ENCODE measurements around the gene MED29.

DNA sequence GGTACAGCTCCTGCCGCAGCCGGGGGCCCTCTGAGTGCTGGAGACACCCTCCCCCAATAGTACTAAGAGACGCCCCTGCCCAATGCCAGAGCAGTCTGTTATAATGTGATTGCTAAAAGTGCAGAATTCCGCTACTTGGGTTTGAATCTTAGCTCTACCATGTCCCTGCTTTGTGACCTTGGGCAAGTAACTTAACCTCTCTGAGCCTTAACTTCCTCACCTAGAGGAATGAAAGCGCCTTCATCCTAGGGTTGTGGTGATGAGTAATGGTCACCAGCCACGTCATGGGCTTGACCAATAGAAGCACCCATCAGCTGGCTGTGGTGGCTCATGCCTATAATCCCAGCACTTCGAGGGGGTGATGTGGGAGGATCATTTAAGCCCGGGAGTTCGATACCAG, 27.8 kb downstream of the MED29 start:
- no peak for TF ChIP-seq POLR2AphosphoS5 (IDR thresholded peaks at IDR 0.05; ENCODE audit: low read depth, low read length)
- TF ChIP-seq, protein P1, sequence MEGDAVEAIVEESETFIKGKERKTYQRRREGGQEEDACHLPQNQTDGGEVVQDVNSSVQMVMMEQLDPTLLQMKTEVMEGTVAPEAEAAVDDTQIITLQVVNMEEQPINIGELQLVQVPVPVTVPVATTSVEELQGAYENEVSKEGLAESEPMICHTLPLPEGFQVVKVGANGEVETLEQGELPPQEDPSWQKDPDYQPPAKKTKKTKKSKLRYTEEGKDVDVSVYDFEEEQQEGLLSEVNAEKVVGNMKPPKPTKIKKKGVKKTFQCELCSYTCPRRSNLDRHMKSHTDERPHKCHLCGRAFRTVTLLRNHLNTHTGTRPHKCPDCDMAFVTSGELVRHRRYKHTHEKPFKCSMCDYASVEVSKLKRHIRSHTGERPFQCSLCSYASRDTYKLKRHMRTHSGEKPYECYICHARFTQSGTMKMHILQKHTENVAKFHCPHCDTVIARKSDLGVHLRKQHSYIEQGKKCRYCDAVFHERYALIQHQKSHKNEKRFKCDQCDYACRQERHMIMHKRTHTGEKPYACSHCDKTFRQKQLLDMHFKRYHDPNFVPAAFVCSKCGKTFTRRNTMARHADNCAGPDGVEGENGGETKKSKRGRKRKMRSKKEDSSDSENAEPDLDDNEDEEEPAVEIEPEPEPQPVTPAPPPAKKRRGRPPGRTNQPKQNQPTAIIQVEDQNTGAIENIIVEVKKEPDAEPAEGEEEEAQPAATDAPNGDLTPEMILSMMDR (IDR thresholded peaks at IDR 0.05): no peak
- TF ChIP-seq, protein P2, sequence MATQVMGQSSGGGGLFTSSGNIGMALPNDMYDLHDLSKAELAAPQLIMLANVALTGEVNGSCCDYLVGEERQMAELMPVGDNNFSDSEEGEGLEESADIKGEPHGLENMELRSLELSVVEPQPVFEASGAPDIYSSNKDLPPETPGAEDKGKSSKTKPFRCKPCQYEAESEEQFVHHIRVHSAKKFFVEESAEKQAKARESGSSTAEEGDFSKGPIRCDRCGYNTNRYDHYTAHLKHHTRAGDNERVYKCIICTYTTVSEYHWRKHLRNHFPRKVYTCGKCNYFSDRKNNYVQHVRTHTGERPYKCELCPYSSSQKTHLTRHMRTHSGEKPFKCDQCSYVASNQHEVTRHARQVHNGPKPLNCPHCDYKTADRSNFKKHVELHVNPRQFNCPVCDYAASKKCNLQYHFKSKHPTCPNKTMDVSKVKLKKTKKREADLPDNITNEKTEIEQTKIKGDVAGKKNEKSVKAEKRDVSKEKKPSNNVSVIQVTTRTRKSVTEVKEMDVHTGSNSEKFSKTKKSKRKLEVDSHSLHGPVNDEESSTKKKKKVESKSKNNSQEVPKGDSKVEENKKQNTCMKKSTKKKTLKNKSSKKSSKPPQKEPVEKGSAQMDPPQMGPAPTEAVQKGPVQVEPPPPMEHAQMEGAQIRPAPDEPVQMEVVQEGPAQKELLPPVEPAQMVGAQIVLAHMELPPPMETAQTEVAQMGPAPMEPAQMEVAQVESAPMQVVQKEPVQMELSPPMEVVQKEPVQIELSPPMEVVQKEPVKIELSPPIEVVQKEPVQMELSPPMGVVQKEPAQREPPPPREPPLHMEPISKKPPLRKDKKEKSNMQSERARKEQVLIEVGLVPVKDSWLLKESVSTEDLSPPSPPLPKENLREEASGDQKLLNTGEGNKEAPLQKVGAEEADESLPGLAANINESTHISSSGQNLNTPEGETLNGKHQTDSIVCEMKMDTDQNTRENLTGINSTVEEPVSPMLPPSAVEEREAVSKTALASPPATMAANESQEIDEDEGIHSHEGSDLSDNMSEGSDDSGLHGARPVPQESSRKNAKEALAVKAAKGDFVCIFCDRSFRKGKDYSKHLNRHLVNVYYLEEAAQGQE (IDR thresholded peaks at IDR 0.05; ENCODE audit: insufficient read depth in 1 of 2, low read depth in 2 of 2, low read length in 1 of 2): no peak
